Natural killer cell treated with Interleukin-12 subunit alpha and Interleukin-12 subunit beta and Interleukin-15 and Interleukin-18, amount 100 ng/mL, for 72 hours (primary cell): ENCODE results near the gene BANF2. TPM values are rescaled to one million over a fixed set of nuclear protein-coding genes. Genes with fewer than 3 reads are reported as not detected.

Experiments
- ATAC-seq, 2 donors: fragments of 150-1000 bp; cut with Tn5 transposase in 1 of 2; sonication (Bioruptor Pico), chemical (Tn5 transposase) in 1 of 2; 2 replicates each; pipeline ENCODE4 v1.10.0; 2021
- DNase-seq: peaks from one replicate; pipeline ENCODE4 v3.0.0; 2022; ENCODE audit warnings: low spot score
- H3K27ac Mint-ChIP-seq, 2 donors: 1 replicate in 1 of 2; 2 replicates in 1 of 2; pipeline ENCODE4 v1.8.0; 2022; ENCODE audit warnings: mixed read lengths in 2 of 2, mild to moderate bottlenecking in 1 of 2, moderate library complexity in 1 of 2
- H3K27me3 Mint-ChIP-seq, 2 donors: 1 replicate in 1 of 2; 2 replicates in 1 of 2; pipeline ENCODE4 v1.8.0; 2022; ENCODE audit warnings: mixed read lengths in 2 of 2
- H3K36me3 Mint-ChIP-seq: one replicate; pipeline ENCODE4 v1.8.0; 2022; ENCODE audit warnings: mixed read lengths
- H3K4me1 Mint-ChIP-seq, 2 donors: 1 replicate in 1 of 2; 2 replicates in 1 of 2; pipeline ENCODE4 v1.8.0; 2022; ENCODE audit warnings: low read depth in 2 of 2, mixed read lengths in 2 of 2, mild to moderate bottlenecking in 1 of 2
- H3K4me3 Mint-ChIP-seq: one replicate; pipeline ENCODE4 v1.8.0; 2022; ENCODE audit warnings: mixed read lengths
- H3K9me3 Mint-ChIP-seq: 2 replicates; pipeline ENCODE4 v1.8.0; 2022; ENCODE audit warnings: mixed read lengths
- total RNA-seq, 2 donors: library from RNA; stranded (reverse); gene quantifications; one replicate each; pipeline ENCODE4 v1.2.3, GENCODE V29; 2022

The BANF2 gene
- total RNA-seq, 2 donors from 2014 or later, result not detected

- H3K27ac Mint-ChIP-seq, result no peak overlapping the region
- no peaks in the 10 kb centered on the region for H3K4me1 Mint-ChIP-seq
- peaks cover 0 to 2% of the 10 kb centered on the region in 2 donors for H3K27me3 Mint-ChIP-seq
- no peak for ATAC-seq
- no peaks in the 10 kb centered on the region for H3K36me3 Mint-ChIP-seq
- H3K4me3 Mint-ChIP-seq, result no peak overlapping the region
- H3K9me3 Mint-ChIP-seq, result no peaks in the 10 kb centered on the region
- no peak for DNase-seq
These were observed 14.8 kb downstream of the BANF2 start for GRCh38 chr20:17714597-17714996.

DNA sequence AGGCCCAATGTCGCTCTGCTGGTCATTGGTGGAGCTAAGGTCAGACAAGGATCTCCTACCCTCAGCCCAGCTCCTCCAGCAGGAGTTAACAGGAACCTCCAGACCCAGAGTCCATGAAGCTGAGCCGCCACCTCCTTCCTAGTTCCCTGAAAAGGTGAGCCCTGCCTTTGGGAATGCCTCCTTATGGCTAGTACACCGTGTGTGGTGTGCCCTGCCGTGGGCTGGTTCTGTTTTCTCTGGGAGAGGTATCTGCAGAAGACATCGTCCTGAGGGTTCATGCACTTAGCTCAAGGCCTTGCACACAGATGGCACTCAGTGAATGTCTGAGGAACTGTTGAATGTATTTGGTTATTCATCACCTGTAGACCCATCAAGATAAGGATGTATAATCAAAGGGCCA is 15.3 kb downstream of the BANF2 start:
- Mint-ChIP-seq H3K4me1 (no peaks in the 10 kb centered on the region), H3K27me3 (peaks cover 0 to 2% of the 10 kb centered on the region in 2 donors), H3K27ac (no peak overlapping the region), H3K9me3 (no peaks in the 10 kb centered on the region), H3K4me3 (no peak overlapping the region), H3K36me3 (no peaks in the 10 kb centered on the region)
- ATAC-seq, result no peak
- no peak for DNase-seq

GRCh38 chr20:17716331-17716730 is 16.6 kb downstream of the BANF2 start:
- no peak overlapping the region for H3K4me3 Mint-ChIP-seq
- no peak overlapping the region for H3K27ac Mint-ChIP-seq
- H3K27me3 Mint-ChIP-seq, result peaks cover 0 to 2% of the 10 kb centered on the region in 2 donors
- no peaks in the 10 kb centered on the region for H3K9me3 Mint-ChIP-seq
- no peaks in the 10 kb centered on the region for H3K36me3 Mint-ChIP-seq
- no peak for ATAC-seq
- no peaks in the 10 kb centered on the region for H3K4me1 Mint-ChIP-seq
- DNase-seq, result no peak

- DNase-seq, result no peak
- H3K4me1 Mint-ChIP-seq, result no peaks in the 10 kb centered on the region
- peaks cover 0 to 10% of the 10 kb centered on the region in 2 donors for H3K27me3 Mint-ChIP-seq
- H3K36me3 Mint-ChIP-seq, result no peaks in the 10 kb centered on the region
- no peaks in the 10 kb centered on the region for H3K9me3 Mint-ChIP-seq
- H3K4me3 Mint-ChIP-seq, result no peak overlapping the region
- ATAC-seq, result no peak
- H3K27ac Mint-ChIP-seq, result no peak overlapping the region
These were observed 21.0 kb downstream of the BANF2 start for GRCh38 chr20:17720755-17721154.

- DNase-seq (no peak), ATAC-seq (no peak)
- Mint-ChIP-seq H3K27me3 (peaks cover 0 to 10% of the 10 kb centered on the region in 2 donors), H3K4me1 (no peaks in the 10 kb centered on the region), H3K27ac (no peak overlapping the region), H3K36me3 (no peaks in the 10 kb centered on the region), H3K9me3 (no peaks in the 10 kb centered on the region), H3K4me3 (no peak overlapping the region)
These were observed 22.2 kb downstream of the BANF2 start for GRCh38 chr20:17721802-17722486.

- H3K4me1 Mint-ChIP-seq, result no peaks in the 10 kb centered on the region
- no peak overlapping the region for H3K27ac Mint-ChIP-seq
- ATAC-seq (no peak), DNase-seq (no peak)
- H3K9me3 Mint-ChIP-seq, result no peaks in the 10 kb centered on the region
- no peaks in the 10 kb centered on the region for H3K36me3 Mint-ChIP-seq
- H3K4me3 Mint-ChIP-seq, result no peak overlapping the region
- peaks cover 0 to 10% of the 10 kb centered on the region in 2 donors for H3K27me3 Mint-ChIP-seq
These were observed 22.9 kb downstream of the BANF2 start for GRCh38 chr20:17722493-17723300.

- no peak for ATAC-seq
- Mint-ChIP-seq H3K36me3 (no peaks in the 10 kb centered on the region), H3K27me3 (peaks cover 2 to 10% of the 10 kb centered on the region in 2 donors), H3K4me3 (no peak overlapping the region), H3K27ac (no peak overlapping the region), H3K4me1 (no peaks in the 10 kb centered on the region), H3K9me3 (no peaks in the 10 kb centered on the region)
- DNase-seq, result no peak
These were observed 23.5 kb downstream of the BANF2 start for GRCh38 chr20:17723301-17723691.

DNA sequence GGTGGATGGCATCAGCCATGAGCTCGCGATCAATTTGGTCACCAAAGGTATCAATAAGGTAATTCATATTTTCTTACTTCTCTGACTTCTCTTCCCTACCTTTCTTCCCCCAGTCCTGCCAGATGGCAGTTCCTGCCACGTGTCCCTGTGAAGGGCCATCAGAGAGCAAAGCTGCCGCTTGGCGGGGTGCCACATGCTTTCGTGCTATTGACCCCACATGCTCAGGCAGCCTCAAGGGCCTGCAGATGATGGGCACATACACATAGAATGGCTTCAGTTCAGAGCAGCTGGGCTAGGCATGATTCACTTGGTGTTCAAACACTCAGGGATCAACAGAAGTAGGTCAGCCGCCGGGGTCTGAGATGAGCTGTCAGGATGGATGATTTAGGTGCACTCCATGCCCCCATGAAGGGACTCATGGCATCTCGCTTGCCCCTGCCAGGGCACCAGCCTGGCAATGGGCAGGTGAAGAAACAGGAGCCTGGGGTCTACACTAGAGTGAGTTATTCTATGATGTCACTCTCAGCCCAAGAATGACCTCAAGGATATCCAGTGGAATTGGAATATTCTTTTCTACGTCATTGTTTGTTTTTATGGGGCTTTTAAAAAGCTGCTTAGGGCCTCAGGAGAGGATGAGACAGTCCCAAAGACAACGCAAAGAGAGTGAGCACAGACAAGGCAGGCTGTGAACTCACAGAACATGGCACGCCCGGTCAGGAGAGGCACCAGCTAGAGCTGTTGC is 25.5 kb downstream of the BANF2 start:
- no peaks in the 10 kb centered on the region for H3K36me3 Mint-ChIP-seq
- H3K4me1 Mint-ChIP-seq, result no peaks in the 10 kb centered on the region
- ATAC-seq (no peak), DNase-seq (no peak)
- no peaks in the 10 kb centered on the region for H3K9me3 Mint-ChIP-seq
- H3K4me3 Mint-ChIP-seq, result no peak overlapping the region
- no peak overlapping the region for H3K27ac Mint-ChIP-seq
- H3K27me3 Mint-ChIP-seq, result peaks cover 7 to 8% of the 10 kb centered on the region in 2 donors

GRCh38 chr20:17726902-17727301 is 27.1 kb downstream of the BANF2 start:
- H3K36me3 Mint-ChIP-seq, result no peaks in the 10 kb centered on the region
- ATAC-seq (peak in 1 of 2 donors; percentile 29), DNase-seq (no peak)
- H3K9me3 Mint-ChIP-seq, result no peaks in the 10 kb centered on the region
- no peak overlapping the region for H3K4me3 Mint-ChIP-seq
- peaks cover 11 to 19% of the 10 kb centered on the region in 2 donors for H3K27me3 Mint-ChIP-seq
- H3K27ac Mint-ChIP-seq, result no peak overlapping the region
- H3K4me1 Mint-ChIP-seq, result no peaks in the 10 kb centered on the region

GRCh38 chr20:17727351-17727750 is 27.6 kb downstream of the BANF2 start:
- Mint-ChIP-seq H3K27me3 (peaks cover 11 to 19% of the 10 kb centered on the region in 2 donors), H3K4me1 (no peaks in the 10 kb centered on the region), H3K9me3 (no peaks in the 10 kb centered on the region), H3K4me3 (no peak overlapping the region), H3K27ac (no peak overlapping the region), H3K36me3 (no peaks in the 10 kb centered on the region)
- ATAC-seq (peak in 1 of 2 donors; percentile 17), DNase-seq (peak; percentile 22)

DNA sequence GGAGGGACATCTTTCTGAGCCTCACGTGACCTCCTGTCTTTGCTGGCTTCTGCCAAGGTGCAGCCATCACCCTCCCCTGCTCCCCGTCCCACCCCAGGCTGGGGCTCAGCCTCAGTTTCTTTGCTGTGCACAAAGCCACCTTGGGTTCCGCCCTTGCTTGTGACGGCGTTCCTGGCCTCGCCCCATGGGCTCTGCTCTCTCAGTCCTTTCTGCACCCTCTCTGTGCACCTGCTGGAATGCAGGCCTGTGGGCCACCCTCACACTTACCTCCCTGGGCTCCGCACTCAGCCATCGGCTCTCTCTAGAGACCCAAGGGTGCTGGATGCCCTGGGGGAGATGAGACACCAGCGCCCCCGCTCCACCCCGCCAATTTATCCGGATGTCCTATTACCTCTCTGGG is 28.3 kb downstream of the BANF2 start:
- no peak overlapping the region for H3K4me3 Mint-ChIP-seq
- DNase-seq (no peak), ATAC-seq (peak in 1 of 2 donors; percentile 26)
- no peak overlapping the region for H3K27ac Mint-ChIP-seq
- H3K36me3 Mint-ChIP-seq, result no peaks in the 10 kb centered on the region
- peaks cover 7 to 19% of the 10 kb centered on the region in 2 donors for H3K27me3 Mint-ChIP-seq
- H3K4me1 Mint-ChIP-seq, result no peaks in the 10 kb centered on the region
- H3K9me3 Mint-ChIP-seq, result no peaks in the 10 kb centered on the region

- ATAC-seq (no peak), DNase-seq (no peak)
- Mint-ChIP-seq H3K9me3 (no peaks in the 10 kb centered on the region), H3K4me3 (no peak overlapping the region), H3K27ac (no peak overlapping the region), H3K27me3 (peaks cover 3 to 19% of the 10 kb centered on the region in 2 donors), H3K4me1 (no peaks in the 10 kb centered on the region), H3K36me3 (no peaks in the 10 kb centered on the region)
These were observed 30.3 kb downstream of the BANF2 start for GRCh38 chr20:17730071-17730470.

GRCh38 chr20:17731233-17731632 is 31.5 kb downstream of the BANF2 start:
- DNase-seq, result no peak
- H3K27me3 Mint-ChIP-seq, result peaks cover 3 to 19% of the 10 kb centered on the region in 2 donors
- H3K4me1 Mint-ChIP-seq, result peaks cover 0 to 2% of the 10 kb centered on the region in 2 donors
- H3K9me3 Mint-ChIP-seq, result no peaks in the 10 kb centered on the region
- no peak overlapping the region for H3K27ac Mint-ChIP-seq
- H3K4me3 Mint-ChIP-seq, result no peak overlapping the region
- no peak for ATAC-seq
- no peaks in the 10 kb centered on the region for H3K36me3 Mint-ChIP-seq
